SH-SY5Y (cell line): ENCODE measurements around the gene DDX49.

Source experiments
- GATA2 ChIP-seq: IDR thresholded peaks from 2 replicates; pipeline ENCODE4 v1.6.1; 2011; ENCODE audit warnings: mild to moderate bottlenecking, low read depth, low read length
- GATA3 ChIP-seq: IDR thresholded peaks from 2 replicates; pipeline ENCODE4 v1.6.1; 2011; ENCODE audit warnings: low read depth, mild to moderate bottlenecking, low read length, moderate library complexity

DNA sequence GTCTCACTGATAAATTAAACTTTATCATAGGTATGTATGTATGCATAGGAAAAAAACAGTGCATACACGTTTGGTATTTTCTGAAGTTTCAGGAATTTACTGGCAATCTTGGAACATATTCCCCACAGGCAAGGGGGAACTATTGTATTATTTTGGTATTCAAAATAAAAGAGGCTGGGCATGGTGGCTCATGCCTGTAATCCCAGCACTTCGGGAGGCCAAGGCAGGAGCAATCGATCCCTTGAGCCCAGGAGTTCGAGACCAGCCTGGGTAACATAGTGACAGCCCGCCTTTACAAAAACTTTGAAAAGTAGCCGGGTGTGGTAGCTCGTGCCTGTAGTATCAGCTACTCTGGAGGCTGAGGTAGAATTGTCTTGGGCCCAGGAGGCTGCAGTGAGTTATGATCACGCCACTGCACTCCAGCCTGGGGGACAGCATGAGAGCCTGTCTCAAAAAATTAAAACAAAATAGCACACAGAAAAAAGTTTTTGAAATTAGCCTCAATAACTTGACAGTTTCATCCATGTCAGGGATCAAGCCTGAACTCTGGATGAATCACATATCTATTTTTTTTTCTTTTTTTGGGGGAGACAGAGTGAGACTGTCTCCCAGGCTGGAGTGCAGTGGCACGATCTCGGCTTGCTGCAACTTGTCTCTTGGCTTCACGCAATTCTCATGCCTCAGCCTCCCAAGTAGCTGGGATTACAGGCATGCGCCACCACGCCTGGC lies 50.6 kb downstream of the DDX49 start:
- TF ChIP-seq GATA2 (no peak), GATA3 (no peak)
